Esophagus squamous epithelium (tissue), 5 donors: ENCODE measurements around the gene STIMATE. TPM values are rescaled to one million over a fixed set of nuclear protein-coding genes. Genes with fewer than 3 reads are reported as not detected.

Experiments
- DNase-seq: peaks from one replicate; lab custom pipeline; 2025; lab: John Stamatoyannopoulos, UW
- H3K27ac ChIP-seq, 4 donors: fragments of 200-600 bp; sonication (generic); one replicate each; pipeline ENCODE4 v1.5.1; 2016 to 2019; ENCODE audit warnings: mild to moderate bottlenecking in 1 of 4
- H3K27me3 ChIP-seq, 4 donors: fragments of 200-600 bp; sonication (generic); 1 replicate in 3 of 4; 2 replicates in 1 of 4; pipeline versions ENCODE4 v1.5.1 to v1.6.0; 2017 to 2021; ENCODE audit warnings: antibody characterized with exemption in 1 of 4
- H3K36me3 ChIP-seq, 3 donors: fragments of 200-600 bp; sonication (generic); one replicate each; pipeline ENCODE4 v1.5.1; 2016 to 2019
- H3K4me1 ChIP-seq, 3 donors: fragments of 200-600 bp; sonication (generic); one replicate each; pipeline ENCODE4 v1.5.1; 2017 to 2019
- H3K4me3 ChIP-seq, 4 donors: fragments of 200-600 bp; sonication (generic); 1 replicate in 3 of 4; 2 replicates in 1 of 4; pipeline ENCODE4 v1.5.1; 2016 to 2019; ENCODE audit warnings: mild to moderate bottlenecking in 2 of 4, moderate library complexity in 1 of 4
- H3K9me3 ChIP-seq, 3 donors: fragments of 200-600 bp; sonication (generic); one replicate each; pipeline ENCODE4 v1.5.1; 2016 to 2019
- CTCF ChIP-seq, 6 experiments: fragments of 450-650 bp in 4 of 6; fragments of 200-600 bp in 2 of 6; sonication (generic) in 2 of 6; IDR thresholded peaks; one replicate each; pipeline ENCODE4 v1.5.1; 2016 to 2019; ENCODE audit warnings: antibody characterized with exemption in 6 of 6, mild to moderate bottlenecking in 4 of 6, moderate library complexity in 4 of 6
- POLR2A ChIP-seq, 4 donors: fragments of 450-650 bp; IDR thresholded peaks; one replicate each; pipeline ENCODE4 v1.6.1; 2017; ENCODE audit warnings: antibody characterized with exemption in 4 of 4, mild to moderate bottlenecking in 4 of 4, moderate library complexity in 3 of 4
- WGBS, 2 donors: methylation state at CpG; one replicate each; pipeline ENCODE4 v1.1.5; 2018; 5-methylcytosine and 5-hydroxymethylcytosine counted together
- intact Hi-C: fragments of 100-400 bp; cut with DNase I; formaldehyde crosslinking; loops from one replicate; pipeline ENCODE4 v1.15.0; 2022
- total RNA-seq, 4 donors: library from RNA; depleted of rRNA; stranded (reverse); fragments of >200 nt; gene quantifications; one replicate each; pipeline ENCODE4 v1.1.0, GENCODE V29; 2016
- donor health status: DM: yes; HTN: yes; CAD: no.

STIMATE gene
- total RNA-seq, 4 donors from 2014 or later = 7.0 to 14.7 (median 12.4) TPM

DNA sequence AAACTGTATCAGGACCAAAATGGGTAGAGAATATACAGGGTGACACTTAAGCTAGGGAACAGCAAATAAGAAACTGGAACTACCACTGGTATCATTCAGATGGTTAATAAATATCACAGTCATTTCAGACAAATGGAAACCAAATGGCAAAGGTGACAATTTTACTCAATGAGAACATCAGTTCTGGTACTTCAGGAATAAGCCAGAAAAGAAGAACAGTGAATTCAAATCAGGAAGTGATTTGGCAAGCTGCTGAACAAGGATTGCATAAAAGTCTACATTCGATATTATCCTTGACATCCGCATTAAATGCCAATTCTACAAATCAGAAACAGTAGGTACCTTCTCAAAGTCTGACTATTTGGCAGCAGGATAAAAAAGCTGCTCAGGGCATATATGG lies 23.5 kb upstream of the STIMATE start:
- H3K27ac ChIP-seq = no peak overlapping the region
- peaks cover 0 to 86% (median 0%) of the 10 kb centered on the region in 3 donors for H3K36me3 ChIP-seq
- WGBS, 2 donors = 79 to 86% methylated on average over 2 of the region's 2 CpGs
- H3K4me1 ChIP-seq = no peaks in the 10 kb centered on the region
- no peak overlapping the region for H3K4me3 ChIP-seq
- intact Hi-C loops = no loop called here
- DNase-seq = no peak
- no peaks in the 10 kb centered on the region for H3K9me3 ChIP-seq
- TF ChIP-seq POLR2A (IDR thresholded peaks at IDR 0.05) = no peak
- H3K27me3 ChIP-seq = no peaks in the 10 kb centered on the region

DNA sequence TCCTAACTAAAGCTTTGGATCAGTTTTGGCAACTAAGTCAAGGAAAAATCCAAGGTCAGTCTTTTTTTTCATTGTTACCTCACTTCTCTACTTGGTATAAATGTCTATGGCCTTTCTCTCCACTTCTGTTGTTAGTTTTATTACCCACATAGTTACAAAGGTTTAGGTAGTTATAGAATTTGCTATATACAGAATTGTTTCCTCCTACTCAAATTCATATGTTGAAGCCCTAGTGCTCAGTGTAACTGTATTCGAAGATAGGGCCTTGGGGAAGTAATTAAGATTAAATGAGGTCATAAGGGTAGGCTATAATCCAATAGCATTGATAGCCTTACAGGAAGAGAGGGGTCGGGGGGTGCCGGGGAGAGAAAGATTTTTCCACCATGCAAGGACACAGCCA lies 19.7 kb upstream of the STIMATE start:
- H3K4me3 ChIP-seq = no peak overlapping the region
- 89 to 93% methylated on average over 3 of the region's 3 CpGs for WGBS, 2 donors
- no peak for TF ChIP-seq POLR2A (IDR thresholded peaks at IDR 0.05)
- no peak for TF ChIP-seq CTCF (IDR thresholded peaks at IDR 0.05)
- H3K4me1 ChIP-seq = no peaks in the 10 kb centered on the region
- no peaks in the 10 kb centered on the region for H3K27me3 ChIP-seq
- no peak overlapping the region for H3K27ac ChIP-seq
- H3K9me3 ChIP-seq = no peaks in the 10 kb centered on the region
- DNase-seq = no peak
- intact Hi-C loops = no loop called here
- H3K36me3 ChIP-seq = peaks cover 0 to 92% (median 0%) of the 10 kb centered on the region in 3 donors

GRCh38 chr3:52915294-52915693 lies 17.9 kb upstream of the STIMATE start:
- TF ChIP-seq CTCF (IDR thresholded peaks at IDR 0.05) (no peak), POLR2A (IDR thresholded peaks at IDR 0.05) (no peak)
- H3K4me3 ChIP-seq = no peak overlapping the region
- no peaks in the 10 kb centered on the region for H3K27me3 ChIP-seq
- no peak overlapping the region for H3K27ac ChIP-seq
- H3K36me3 ChIP-seq = peaks cover 0 to 92% (median 0%) of the 10 kb centered on the region in 3 donors
- no peaks in the 10 kb centered on the region for H3K9me3 ChIP-seq
- no peaks in the 10 kb centered on the region for H3K4me1 ChIP-seq
- intact Hi-C loops = no loop called here
- WGBS, 2 donors = 86 to 89% methylated on average over 6 of the region's 6 CpGs
- DNase-seq = no peak

DNA sequence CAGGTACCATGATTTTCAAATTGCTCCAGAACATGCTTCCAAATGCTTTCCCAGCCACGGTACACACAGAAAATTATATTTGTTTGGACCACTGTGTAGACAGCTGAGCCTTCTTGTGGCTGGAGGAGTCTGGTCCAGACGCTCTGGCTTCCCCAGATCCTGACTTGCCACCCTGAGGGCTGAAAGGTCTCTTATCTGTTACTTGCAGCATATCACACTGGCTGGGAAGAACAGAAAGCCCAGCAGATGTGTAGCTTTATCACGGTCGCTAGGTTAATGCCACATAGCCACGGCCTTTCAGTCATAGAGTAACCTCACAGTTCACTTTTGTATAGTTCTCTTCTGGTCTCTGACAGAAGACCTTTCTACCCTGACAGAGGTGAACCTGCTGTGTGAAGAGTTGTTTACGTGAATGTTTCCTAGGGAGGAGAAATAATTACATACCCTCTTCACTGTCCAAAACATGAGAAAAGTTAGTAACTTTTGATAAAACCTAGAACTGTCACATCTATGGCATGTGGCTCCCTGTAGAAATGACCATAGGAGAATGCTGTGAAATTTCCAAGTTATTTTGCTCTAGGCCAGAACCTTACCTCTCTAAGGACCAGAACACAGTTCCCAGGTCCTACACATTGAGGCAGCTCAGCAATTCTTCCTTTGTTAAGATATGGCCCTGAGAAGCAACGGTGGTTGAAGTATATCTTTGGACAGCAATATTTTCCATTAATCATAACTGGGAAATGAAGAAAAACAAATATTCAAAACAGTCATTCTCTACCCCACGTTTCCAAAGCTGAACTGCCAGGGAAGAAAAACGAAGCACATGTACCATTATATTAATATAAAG lies 15.8 kb upstream of the STIMATE start:
- TF ChIP-seq POLR2A (IDR thresholded peaks at IDR 0.05) (no peak), CTCF (IDR thresholded peaks at IDR 0.05) (no peak)
- no peaks in the 10 kb centered on the region for H3K27me3 ChIP-seq
- H3K4me3 ChIP-seq = no peak overlapping the region
- 74 to 82% methylated on average over 9 of the region's 9 CpGs for WGBS, 2 donors
- H3K9me3 ChIP-seq = no peaks in the 10 kb centered on the region
- H3K27ac ChIP-seq = no peak overlapping the region
- peaks cover 0 to 86% (median 0%) of the 10 kb centered on the region in 3 donors for H3K36me3 ChIP-seq
- intact Hi-C loops = no loop called here
- no peaks in the 10 kb centered on the region for H3K4me1 ChIP-seq
- DNase-seq = no peak

- H3K36me3 ChIP-seq = peaks cover 0 to 93% (median 0%) of the 10 kb centered on the region in 3 donors
- TF ChIP-seq POLR2A (IDR thresholded peaks at IDR 0.05) (no peak), CTCF (IDR thresholded peaks at IDR 0.05) (no peak)
These were observed 13.5 kb upstream of the STIMATE start for GRCh38 chr3:52910823-52911222.

More at GRCh38 chr3:52910823-52911222, 13.5 kb upstream of the STIMATE start:
- intact Hi-C loops = no loop called here
- WGBS, 2 donors = 94 to 95% methylated on average over 6 of the region's 6 CpGs
- H3K9me3 ChIP-seq = no peaks in the 10 kb centered on the region
- H3K4me1 ChIP-seq = no peaks in the 10 kb centered on the region
- H3K4me3 ChIP-seq = no peak overlapping the region
- no peaks in the 10 kb centered on the region for H3K27me3 ChIP-seq
- no peak for DNase-seq
- H3K27ac ChIP-seq = no peak overlapping the region
